ENCODE measurements around the gene COL3A1. TPM values are rescaled to one million over a fixed set of nuclear protein-coding genes. Genes with fewer than 3 reads are reported as not detected.

COL3A1 gene
- total and polyA plus RNA-seq, 2 donors (not counting 3 experiments of a cell fraction or from before 2014, with no cell fraction given), result 2.3 to 8.7 TPM

DNA sequence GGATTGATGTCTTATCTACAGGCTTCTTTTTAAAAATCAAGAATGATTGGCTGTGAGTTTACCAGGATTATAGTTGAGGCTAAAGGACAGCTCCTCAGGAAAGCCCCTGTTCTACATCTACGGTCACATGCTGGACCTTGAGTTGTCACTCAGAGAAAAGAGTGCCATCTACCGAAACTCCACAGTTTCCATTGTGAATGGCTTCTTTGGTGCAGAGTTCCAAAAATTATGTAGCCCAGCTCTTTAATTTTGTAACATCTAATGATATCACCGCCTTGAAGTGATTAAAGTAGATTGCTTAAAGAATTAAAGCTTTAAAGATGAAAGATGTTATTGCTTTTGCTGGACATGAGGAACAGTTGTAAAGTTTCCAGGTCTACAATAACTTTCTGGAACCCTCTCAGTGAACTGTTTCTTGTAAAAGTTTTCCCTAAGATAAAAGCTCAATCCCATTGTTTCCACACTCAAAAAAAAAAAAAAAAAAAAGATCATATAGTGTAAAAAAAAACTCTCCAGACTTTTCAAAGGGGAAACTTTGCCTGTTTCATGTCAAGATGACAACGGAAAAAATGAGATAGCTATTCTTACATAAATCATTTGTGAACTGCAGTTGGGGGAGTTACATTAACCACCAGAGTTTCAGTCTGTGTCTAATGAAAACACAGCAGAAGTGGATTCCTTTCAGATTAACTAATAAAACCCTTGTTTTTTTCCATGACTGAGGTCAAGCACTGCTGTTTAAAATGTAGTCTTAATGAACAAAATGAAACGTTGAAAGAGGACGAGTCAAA lies 4.3 kb downstream of the COL3A1 start:
- dilution Hi-C loops (cut with MboI; ENCODE audit: extremely low pct_ligation_motif_present, low sequenced_read_pairs), result no loop called here
- CTCF ChIA-PET, result interaction anchor here (0.5 to 6.6 kb wide), 22 partner anchors 8 to 1366 kb away, joined by 3 to 185 read pairs (median 4); no protein-coding TSS in a partner anchor
- Histone ChIP-seq H3K27me3 (ENCODE audit: control insufficient read depth in 2 of 2, insufficient read depth in 2 of 2, low read length in 2 of 2) (no peaks in the 10 kb centered on the region), H3K9me3 (replicated peaks; ENCODE audit: control insufficient read depth, insufficient read depth, low read length) (no peaks in the 10 kb centered on the region), H3K27ac (ENCODE audit: insufficient read depth, low read depth, low read length) (peak overlapping the region; percentile 12), H3K4me1 (ENCODE audit: control insufficient read depth, extremely low read depth, insufficient read depth, low read length) (peaks cover 23% of the 10 kb centered on the region), H2AFZ (ENCODE audit: low read depth, low read length) (peak overlapping the region; percentile 96), H3K79me2 (ENCODE audit: control insufficient read depth, insufficient read depth, low read length) (no peaks in the 10 kb centered on the region), H3K4me3 (replicated peaks in 1 of 3; ENCODE audit: insufficient read depth in 1 of 3, low read depth in 1 of 3, low read length in 3 of 3) (peak overlapping the region in 1 of 3 experiments; percentile 13), H3K4me2 (ENCODE audit: insufficient read depth, low read length) (peak overlapping the region; percentile 89), H3K9me1 (replicated peaks; ENCODE audit: control insufficient read depth, extremely low read depth, insufficient read depth, low read length) (no peaks in the 10 kb centered on the region), H3K9ac (replicated peaks; ENCODE audit: extremely low read depth, insufficient read depth, low read length) (peak overlapping the region; percentile 38), H3K36me3 (ENCODE audit: control insufficient read depth in 2 of 2, extremely low read depth in 1 of 2, insufficient read depth in 2 of 2, low read length in 2 of 2) (no peaks in the 10 kb centered on the region), H4K20me1 (replicated peaks; ENCODE audit: control insufficient read depth, extremely low read depth, insufficient read depth, low read length) (no peaks in the 10 kb centered on the region)
- no peak for TF ChIP-seq POLR2A (IDR thresholded peaks at IDR 0.05; ENCODE audit: low read depth, low read length)
- TF ChIP-seq, protein P1, sequence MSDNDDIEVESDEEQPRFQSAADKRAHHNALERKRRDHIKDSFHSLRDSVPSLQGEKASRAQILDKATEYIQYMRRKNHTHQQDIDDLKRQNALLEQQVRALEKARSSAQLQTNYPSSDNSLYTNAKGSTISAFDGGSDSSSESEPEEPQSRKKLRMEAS (IDR thresholded peaks at IDR 0.05; ENCODE audit: insufficient read depth, insufficient read length), result peak; percentile 7
- TF ChIP-seq CTCF (IDR thresholded peaks at IDR 0.05; ENCODE audit: extremely low read depth in 1 of 2, insufficient read depth in 1 of 2, low read depth in 1 of 2, low read length in 2 of 2), result peak; percentile 16 to 25
- no peak for TF ChIP-seq EZH2 (IDR thresholded peaks at IDR 0.05; ENCODE audit: borderline replicate concordance, low read depth, low read length, severe bottlenecking)
- POLR2A ChIA-PET, result interaction anchor here (0.7 kb wide), 1 partner anchor 8 kb away, joined by 3 read pairs; no protein-coding TSS in a partner anchor
- BruUV-seq (replicated peaks), result no TSS peak
- intact Hi-C loops (cut with micrococcal nuclease), result loop anchor here (2.0 to 5.0 kb wide), 3 partner anchors 336 to 436 kb away; no protein-coding TSS in a partner anchor
- DNase-seq (ENCODE audit: low read depth, low spot score), result peak; percentile 86
- FAIRE-seq, result peak; percentile 53

All from endothelial cell of umbilical vein (primary cell).